Heart left ventricle (tissue), 13 donors: ENCODE measurements around the gene PPP1R2.

Experiments
- CTCF ChIP-seq, 12 donors: fragments of 200-600 bp; sonication (generic) in 4 of 12; IDR thresholded peaks; one replicate each; pipeline versions ENCODE4 v1.5.0 to v1.8.0; 2018 to 2022; ENCODE audit warnings: antibody characterized with exemption in 12 of 12, mild to moderate bottlenecking in 5 of 12
- POLR2A ChIP-seq, 2 donors: fragments of 450-650 bp; IDR thresholded peaks; one replicate each; pipeline ENCODE4 v1.6.1; 2017; ENCODE audit warnings: antibody characterized with exemption in 2 of 2, mild to moderate bottlenecking in 2 of 2, moderate library complexity in 2 of 2
- donor health status: ischemic (EF 13 %, LVEDD 7.1; RV severe dilation, severe dysfunction).
- donor health status: DM: no; HTN: yes; CAD: no.
- donor health status: DM: no; HTN: no; CAD: no.
- donor health status: ischemic (EF 25% LVEDD 6.9; RV normal size, moderate dysfunction).
- donor health status: ischemic (EF 25% LVEDD 5.7; RV mildly dilated, moderate dysfunction).
- donor health status: ischemic (EF 35%, LVEDD 5.7; RV mildly dilated, moderate dysfunction).
- donor health status: nonischemic (EF 11% LVEDD 7.7; RV severe dilation, severe dysfunction).
- donor health status: DM: yes; HTN: yes; CAD: no.
- donor health status: PGD.
- donor health status: ischemic (EF 29% LVEDD 5.4; RV normal size, mild dysfunction).
- donor health status: nonischemic (EF 23%, LVEDD 6.1; RV moderate dilation, normal function).

DNA sequence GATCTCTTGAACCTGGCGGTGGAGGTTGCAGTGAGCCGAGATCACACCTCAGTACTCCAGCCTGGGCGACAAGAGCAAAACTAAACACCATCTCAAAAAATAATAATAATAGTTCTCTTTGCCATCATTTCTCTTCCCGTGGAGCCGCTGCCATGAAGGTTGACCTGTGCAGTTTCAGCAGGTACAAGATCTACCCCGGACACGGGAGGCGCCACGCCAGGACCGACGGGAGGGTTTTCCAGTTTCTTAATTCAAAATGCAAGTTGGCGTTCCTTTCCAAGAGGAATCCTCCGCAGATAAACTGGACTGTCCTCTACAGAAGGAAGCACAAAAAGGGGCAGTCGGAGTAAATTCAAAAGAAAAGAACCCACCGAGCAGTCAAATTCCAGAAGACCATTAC is 11.3 kb upstream of the PPP1R2 start:
- TF ChIP-seq CTCF (IDR thresholded peaks at IDR 0.05) = no peak
- no peak for TF ChIP-seq POLR2A (IDR thresholded peaks at IDR 0.05)
